RWPE1 (cell line): Measurements from ENCODE around the gene PSMD8.

Experiments used
- CTCF ChIA-PET: fragments of 350-600 bp; sonication (Branson Sonifier 250); formaldehyde crosslinking; extraction: SDS; loops from one replicate; lab custom pipeline; 2021; lab: Yijun Ruan, JAX
- POLR2A ChIA-PET: fragments of 400-600 bp; formaldehyde crosslinking; extraction: SDS; loops from one replicate; lab custom pipeline; 2020; ENCODE audit warnings: antibody characterized with exemption; ENCODE audit not compliant: low non-redundant PET; lab: Yijun Ruan, JAX
- DNase-seq: peaks from one replicate; pipeline ENCODE4 v3.0.0; 2012; ENCODE audit warnings: low spot score
- H3K27ac ChIP-seq: fragments of 450-650 bp; 2 replicates; pipeline ENCODE4 v1.5.1; 2017
- TF ChIP-seq, protein P1 (sequence below): fragments of 450-650 bp; conservative IDR thresholded peaks from 2 replicates; pipeline ENCODE4 v1.5.1; 2017; ENCODE audit warnings: low read depth, mild to moderate bottlenecking

Gene PSMD8

GRCh38 chr19:38388349-38389100 lies 14.2 kb downstream of the PSMD8 start, which contains the start of gene SPRED3:
Gene SPRED3, plus strand, starts transcription at chr19:38388697. Its CDS starts 1,606 bp downstream, at chr19:38390303.
- TF ChIP-seq, protein P1, sequence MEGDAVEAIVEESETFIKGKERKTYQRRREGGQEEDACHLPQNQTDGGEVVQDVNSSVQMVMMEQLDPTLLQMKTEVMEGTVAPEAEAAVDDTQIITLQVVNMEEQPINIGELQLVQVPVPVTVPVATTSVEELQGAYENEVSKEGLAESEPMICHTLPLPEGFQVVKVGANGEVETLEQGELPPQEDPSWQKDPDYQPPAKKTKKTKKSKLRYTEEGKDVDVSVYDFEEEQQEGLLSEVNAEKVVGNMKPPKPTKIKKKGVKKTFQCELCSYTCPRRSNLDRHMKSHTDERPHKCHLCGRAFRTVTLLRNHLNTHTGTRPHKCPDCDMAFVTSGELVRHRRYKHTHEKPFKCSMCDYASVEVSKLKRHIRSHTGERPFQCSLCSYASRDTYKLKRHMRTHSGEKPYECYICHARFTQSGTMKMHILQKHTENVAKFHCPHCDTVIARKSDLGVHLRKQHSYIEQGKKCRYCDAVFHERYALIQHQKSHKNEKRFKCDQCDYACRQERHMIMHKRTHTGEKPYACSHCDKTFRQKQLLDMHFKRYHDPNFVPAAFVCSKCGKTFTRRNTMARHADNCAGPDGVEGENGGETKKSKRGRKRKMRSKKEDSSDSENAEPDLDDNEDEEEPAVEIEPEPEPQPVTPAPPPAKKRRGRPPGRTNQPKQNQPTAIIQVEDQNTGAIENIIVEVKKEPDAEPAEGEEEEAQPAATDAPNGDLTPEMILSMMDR, result no peak
- DNase-seq, result peak; percentile 76
- ChIA-PET CTCF (no interaction called here), POLR2A (interaction anchor here (1.0 to 1.7 kb wide), 3 partner anchors 13 to 84 kb away, joined by 3 to 14 read pairs (median 7); partner anchors contain the start of genes CATSPERG and PSMD8)
- H3K27ac ChIP-seq, result peak within 1 kb of the TSS; percentile 94

DNA sequence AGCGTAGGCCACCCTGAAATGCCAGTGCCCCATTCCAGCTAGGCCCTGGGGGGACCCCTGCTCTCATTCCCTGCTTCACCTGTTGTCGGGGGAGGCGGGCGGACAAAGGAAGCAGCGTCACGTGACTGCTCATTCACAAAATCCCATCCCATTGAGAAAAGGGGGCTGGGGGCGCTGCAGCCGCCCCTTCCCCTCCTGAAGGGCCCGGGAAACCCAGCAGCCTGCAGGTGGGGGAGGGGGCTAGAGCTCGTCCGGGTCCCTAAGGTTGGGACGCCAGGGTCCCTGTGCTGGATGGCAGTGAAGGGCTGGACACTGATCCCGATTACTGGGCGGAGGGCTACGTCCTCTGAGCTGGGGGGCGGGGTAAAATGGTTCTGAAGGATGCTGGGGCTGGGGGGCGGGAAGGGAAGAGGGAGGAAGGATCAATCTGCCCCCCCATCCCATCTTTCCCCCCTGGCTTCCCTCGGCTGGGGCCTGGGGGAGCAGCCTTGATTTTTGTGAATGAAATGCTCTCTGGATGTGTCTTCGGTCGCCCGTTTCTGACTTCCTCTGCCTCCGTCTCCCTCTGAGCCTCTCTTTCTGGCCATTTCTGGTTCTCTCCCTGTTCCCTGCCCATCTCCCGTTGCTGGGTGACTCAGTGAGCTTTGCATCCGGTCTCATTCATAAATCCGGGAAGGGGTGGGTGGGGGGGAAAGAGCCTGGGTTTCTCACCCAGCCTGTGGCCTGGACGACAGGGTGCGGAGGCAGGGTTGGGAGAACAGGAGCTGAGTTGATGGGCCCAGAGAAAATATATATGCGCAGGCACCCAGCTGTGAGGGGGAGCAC lies 14.9 kb downstream of the PSMD8 start:
- ChIA-PET CTCF (no interaction called here), POLR2A (interaction anchor here (0.6 kb wide), 1 partner anchor 13 kb away, joined by 4 read pairs; no protein-coding TSS in a partner anchor)
- peak overlapping the region; percentile 94 for H3K27ac ChIP-seq
- peak; percentile 91 for DNase-seq
- TF ChIP-seq, protein P1, result no peak

DNA sequence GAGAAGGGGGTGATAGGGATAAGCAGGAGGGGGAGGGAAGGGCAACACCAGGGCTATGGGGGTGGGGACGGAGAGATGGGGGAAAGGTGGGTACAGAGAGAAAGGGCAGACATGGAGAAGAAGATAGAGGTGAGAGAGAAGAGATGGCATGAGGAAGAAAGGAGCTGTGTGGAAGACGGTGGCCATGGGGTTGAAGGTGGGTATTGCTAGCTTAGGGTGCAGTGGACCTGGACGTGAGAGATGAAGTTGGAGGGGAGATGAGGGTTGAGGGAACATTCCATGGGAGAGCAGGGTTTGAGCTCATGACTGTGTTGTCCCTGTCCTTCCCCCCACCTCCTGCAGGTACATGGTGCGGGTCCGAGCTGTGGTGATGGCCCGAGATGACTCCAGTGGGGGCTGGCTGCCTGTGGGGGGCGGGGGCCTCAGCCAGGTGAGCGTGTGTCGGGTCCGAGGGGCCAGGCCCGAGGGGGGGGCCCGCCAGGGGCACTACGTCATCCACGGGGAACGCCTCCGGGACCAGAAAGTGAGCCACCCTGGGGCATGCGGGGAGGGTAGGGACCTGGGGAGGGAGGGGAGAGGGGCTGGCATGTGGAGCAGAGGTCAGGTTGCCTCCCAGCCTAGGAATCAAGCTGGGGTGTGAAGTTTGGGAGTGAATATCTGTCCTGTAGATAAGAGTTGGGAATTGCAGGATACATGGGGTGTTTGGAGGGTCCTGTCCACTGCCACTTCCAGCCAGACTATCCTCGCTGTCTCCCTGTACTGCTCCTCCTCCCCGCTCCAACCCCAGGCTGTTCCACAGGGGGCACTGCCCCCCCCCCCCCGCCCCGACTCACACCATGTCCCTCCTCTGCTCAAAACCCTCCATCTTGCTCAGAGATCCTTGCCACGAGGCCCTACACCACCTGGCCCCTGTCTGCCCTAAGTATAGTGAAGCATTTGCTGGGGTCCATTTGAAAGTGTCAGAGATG lies 15.9 kb downstream of the PSMD8 start:
- TF ChIP-seq, protein P1, result no peak
- CTCF ChIA-PET, result no interaction called here
- H3K27ac ChIP-seq, result peak overlapping the region; percentile 94

DNA sequence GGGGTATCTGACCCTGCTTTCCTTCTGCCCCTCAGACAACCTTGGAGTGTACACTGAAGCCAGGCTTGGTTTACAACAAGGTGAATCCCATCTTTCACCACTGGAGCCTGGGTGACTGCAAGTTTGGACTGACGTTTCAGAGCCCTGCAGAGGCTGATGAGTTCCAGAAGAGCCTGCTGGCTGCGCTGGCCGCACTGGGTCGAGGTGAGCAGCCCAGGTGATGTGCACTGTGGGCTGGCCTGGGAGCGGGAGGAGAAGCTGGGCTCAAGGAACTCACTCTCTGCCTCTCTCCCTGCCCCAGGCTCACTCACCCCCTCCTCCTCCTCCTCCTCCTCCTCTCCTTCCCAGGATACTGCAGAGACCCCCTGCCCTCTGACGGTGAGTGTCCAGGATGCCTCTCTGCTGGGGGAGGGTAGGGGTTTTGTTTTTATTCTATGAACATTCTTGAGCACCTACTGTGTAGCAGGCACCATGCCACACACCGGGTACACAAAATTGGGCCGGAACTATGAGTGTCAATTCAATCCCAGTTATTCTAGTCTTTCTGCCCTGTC lies 17.6 kb downstream of the PSMD8 start:
- no peak for DNase-seq
- TF ChIP-seq, protein P1, result no peak
- POLR2A ChIA-PET, result no interaction called here
- CTCF ChIA-PET, result no interaction called here
- peak overlapping the region; percentile 47 for H3K27ac ChIP-seq

More for the DNA sequence above, 15.9 kb downstream of the PSMD8 start:
- no peak for DNase-seq
- POLR2A ChIA-PET, result no interaction called here

- POLR2A ChIA-PET, result no interaction called here
- peak overlapping the region; percentile 37 for H3K27ac ChIP-seq
- CTCF ChIA-PET, result interaction anchor here (0.6 kb wide), 1 partner anchor 10 kb away, joined by 3 read pairs; no protein-coding TSS in a partner anchor
- TF ChIP-seq, protein P1, result no peak
- no peak for DNase-seq
Measured at GRCh38 chr19:38392707-38393308, 18.4 kb downstream of the PSMD8 start.
